CD14-positive monocyte (primary cell): ENCODE measurements around the gene MMRN2. TPM values are rescaled to one million over a fixed set of nuclear protein-coding genes. Genes with fewer than 3 reads are reported as not detected.
A peak's percentile ranks its signal among the peaks of the same experiment; 100 is the strongest.

Source experiments
- DNase-seq, 3 donors: peaks; one replicate each; pipeline ENCODE4 v3.0.0-alpha.2; 2011 to 2022
- H2AFZ ChIP-seq: 2 replicates; pipeline ENCODE4 v1.6.0; 2012; ENCODE audit warnings: mild to moderate bottlenecking, low read depth, low read length, inconsistent platforms; ENCODE audit not compliant: insufficient read depth, poor library complexity, severe bottlenecking
- H3K27ac ChIP-seq, 2 donors: 1 replicate in 1 of 2; 2 replicates in 1 of 2; pipeline ENCODE4 v1.5.1; 2012 to 2013; ENCODE audit warnings: low read length in 2 of 2, control low read depth in 1 of 2, inconsistent platforms in 1 of 2, low read depth in 1 of 2, mild to moderate bottlenecking in 1 of 2
- H3K27me3 ChIP-seq, 2 donors: one replicate each; pipeline versions ENCODE4 v1.6.0 to v1.6.1; 2011 to 2013; ENCODE audit warnings: low read length in 2 of 2; ENCODE audit not compliant: control insufficient read depth in 2 of 2, insufficient read depth in 2 of 2
- H3K36me3 ChIP-seq, 2 donors: replicated peaks in 1 of 2; 1 replicate in 1 of 2; 2 replicates in 1 of 2; pipeline versions ENCODE4 v1.5.1 to v1.6.1; 2012 to 2013; ENCODE audit warnings: low read length in 2 of 2, control low read depth in 1 of 2, inconsistent platforms in 1 of 2, mild to moderate bottlenecking in 1 of 2; ENCODE audit not compliant: insufficient read depth in 2 of 2, control insufficient read depth in 1 of 2
- H3K4me1 ChIP-seq, 2 donors: 1 replicate in 1 of 2; 2 replicates in 1 of 2; pipeline versions ENCODE4 v1.5.1 to v1.6.1; 2012 to 2013; ENCODE audit warnings: low read length in 2 of 2, control low read depth in 1 of 2, inconsistent platforms in 1 of 2, mild to moderate bottlenecking in 1 of 2, moderate library complexity in 1 of 2; ENCODE audit not compliant: insufficient read depth in 2 of 2, control insufficient read depth in 1 of 2
- H3K4me2 ChIP-seq: replicated peaks from 2 replicates; pipeline ENCODE3; 2012; ENCODE audit warnings: low read length, moderate library complexity, mild to moderate bottlenecking; ENCODE audit not compliant: poor library complexity, severe bottlenecking; ENCODE audit errors: extremely low read depth
- H3K4me3 ChIP-seq, 3 experiments: fragments of 200-600 bp in 1 of 3; sonication (generic) in 1 of 3; replicated peaks in 1 of 3; 1 replicate in 2 of 3; 2 replicates in 1 of 3; pipeline ENCODE4 v1.5.1; 2011 to 2013; ENCODE audit warnings: low read length in 3 of 3, mild to moderate bottlenecking in 3 of 3, control low read depth in 2 of 3, low read depth in 2 of 3, inconsistent platforms in 1 of 3, moderate library complexity in 1 of 3
- H3K79me2 ChIP-seq: 2 replicates; pipeline ENCODE4 v1.6.0; 2012; ENCODE audit warnings: mild to moderate bottlenecking, control low read depth, inconsistent platforms, low read length, moderate library complexity; ENCODE audit not compliant: insufficient read depth
- H3K9ac ChIP-seq: 2 replicates; pipeline ENCODE4 v1.6.0; 2017; ENCODE audit warnings: low read length, mild to moderate bottlenecking; ENCODE audit not compliant: insufficient read depth, poor library complexity, severe bottlenecking
- H3K9me3 ChIP-seq, 2 donors: replicated peaks in 1 of 2; 1 replicate in 1 of 2; 2 replicates in 1 of 2; pipeline versions ENCODE4 v1.5.1 to v1.6.1; 2012 to 2013; ENCODE audit warnings: low read length in 2 of 2, control low read depth in 1 of 2; ENCODE audit not compliant: control insufficient read depth in 1 of 2, insufficient read depth in 1 of 2
- H4K20me1 ChIP-seq: 2 replicates; pipeline ENCODE4 v1.6.0; 2012; ENCODE audit warnings: mild to moderate bottlenecking, low read length, control low read depth, moderate library complexity; ENCODE audit not compliant: insufficient read depth
- H3K27ac Mint-ChIP-seq, 7 donors: one replicate each; pipeline ENCODE4 v1.8.0; 2020; ENCODE audit warnings: mild to moderate bottlenecking in 7 of 7, mixed read lengths in 7 of 7, moderate library complexity in 6 of 7, inconsistent platforms in 2 of 7
- H3K27me3 Mint-ChIP-seq, 3 donors: one replicate each; pipeline ENCODE4 v1.8.0; 2021 to 2022; ENCODE audit warnings: low read depth in 3 of 3, mild to moderate bottlenecking in 3 of 3, mixed read lengths in 3 of 3, moderate library complexity in 3 of 3, inconsistent platforms in 1 of 3
- H3K36me3 Mint-ChIP-seq, 2 donors: one replicate each; pipeline ENCODE4 v1.8.0; 2020; ENCODE audit warnings: mixed read lengths in 2 of 2, inconsistent platforms in 1 of 2, mild to moderate bottlenecking in 1 of 2
- H3K4me1 Mint-ChIP-seq: one replicate; pipeline ENCODE4 v1.8.0; 2020; ENCODE audit warnings: mild to moderate bottlenecking, mixed read lengths
- H3K4me3 Mint-ChIP-seq, 2 donors: one replicate each; pipeline ENCODE4 v1.8.0; 2020; ENCODE audit warnings: mild to moderate bottlenecking in 2 of 2, mixed read lengths in 2 of 2, moderate library complexity in 1 of 2
- H3K9me3 Mint-ChIP-seq, 7 donors: one replicate each; pipeline ENCODE4 v1.8.0; 2020 to 2022; ENCODE audit warnings: mixed read lengths in 7 of 7, mild to moderate bottlenecking in 6 of 7, moderate library complexity in 6 of 7, inconsistent platforms in 2 of 7
- WGBS: methylation state at CpG from one replicate; pipeline ENCODE4 v1.1.5; 2013; ENCODE audit warnings: missing lambda C conversion rate; ENCODE audit not compliant: insufficient coverage; 5-methylcytosine and 5-hydroxymethylcytosine counted together
- intact Hi-C, 2 donors: fragments of 100-400 bp; cut with micrococcal nuclease; formaldehyde crosslinking; loops; one replicate each; pipeline versions ENCODE4 v1.15.0 to v1.15.1; 2023
- polyA plus RNA-seq, 3 donors: library from polyadenylated mRNA; depleted of rRNA in 1 of 3; unstranded in 2 of 3; stranded (reverse) in 1 of 3; fragments of 300-500 nt in 2 of 3; fragments of >200 nt in 1 of 3; fragmentation: Illumina TruSeq in 2 of 3; gene quantifications; 1 replicate in 2 of 3; 2 replicates in 1 of 3; pipeline ENCODE4 v1.2.3, GENCODE V29; 2012 to 2021
- TF ChIP-seq, protein P1 (sequence below): fragments of 200-600 bp; IDR thresholded peaks from one replicate; pipeline ENCODE4 v1.8.0; 2022; ENCODE audit warnings: antibody characterized with exemption, mild to moderate bottlenecking

Gene MMRN2
- polyA plus RNA-seq, 3 donors, result 0.07 to 1.8 TPM; not detected in 1

DNA sequence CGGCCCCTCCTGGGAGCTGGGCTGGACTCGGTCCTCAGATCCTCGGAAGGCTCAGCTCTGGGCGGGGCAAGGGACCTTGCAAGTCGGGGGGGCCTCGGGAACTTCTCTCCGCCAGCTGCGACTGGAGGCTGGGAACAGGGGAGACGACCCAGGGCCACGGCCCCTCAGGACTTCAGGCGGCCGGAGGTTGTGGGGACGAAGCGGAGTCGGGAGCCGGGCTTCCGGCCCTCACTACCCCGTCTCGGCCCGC is 13.5 kb upstream of the MMRN2 start:
- Mint-ChIP-seq H3K27me3 (peaks cover 48 to 70% (median 59%) of the 10 kb centered on the region in 3 donors), H3K36me3 (peaks cover 0 to 4% of the 10 kb centered on the region in 2 donors), H3K4me1 (peaks cover 33% of the 10 kb centered on the region), H3K27ac (peak overlapping the region; percentile 82 to 96 (median 93)), H3K9me3 (peaks cover 0 to 7% (median 2%) of the 10 kb centered on the region in 7 donors), H3K4me3 (peak overlapping the region; percentile 81 to 96)
- Histone ChIP-seq H3K79me2 (no peaks in the 10 kb centered on the region), H3K9me3 (no peaks in the 10 kb centered on the region), H3K4me3 (peak overlapping the region; percentile 29 to 77 (median 74)), H3K27me3 (peaks cover 19 to 49% of the 10 kb centered on the region in 2 donors), H4K20me1 (no peaks in the 10 kb centered on the region), H3K27ac (peak overlapping the region; percentile 67 to 94), H3K4me1 (peaks cover 38 to 47% of the 10 kb centered on the region in 2 donors), H2AFZ (peak overlapping the region; percentile 82), H3K9ac (peak overlapping the region; percentile 96), H3K4me2 (peak overlapping the region; percentile 73), H3K36me3 (no peaks in the 10 kb centered on the region)
- TF ChIP-seq, protein P1, sequence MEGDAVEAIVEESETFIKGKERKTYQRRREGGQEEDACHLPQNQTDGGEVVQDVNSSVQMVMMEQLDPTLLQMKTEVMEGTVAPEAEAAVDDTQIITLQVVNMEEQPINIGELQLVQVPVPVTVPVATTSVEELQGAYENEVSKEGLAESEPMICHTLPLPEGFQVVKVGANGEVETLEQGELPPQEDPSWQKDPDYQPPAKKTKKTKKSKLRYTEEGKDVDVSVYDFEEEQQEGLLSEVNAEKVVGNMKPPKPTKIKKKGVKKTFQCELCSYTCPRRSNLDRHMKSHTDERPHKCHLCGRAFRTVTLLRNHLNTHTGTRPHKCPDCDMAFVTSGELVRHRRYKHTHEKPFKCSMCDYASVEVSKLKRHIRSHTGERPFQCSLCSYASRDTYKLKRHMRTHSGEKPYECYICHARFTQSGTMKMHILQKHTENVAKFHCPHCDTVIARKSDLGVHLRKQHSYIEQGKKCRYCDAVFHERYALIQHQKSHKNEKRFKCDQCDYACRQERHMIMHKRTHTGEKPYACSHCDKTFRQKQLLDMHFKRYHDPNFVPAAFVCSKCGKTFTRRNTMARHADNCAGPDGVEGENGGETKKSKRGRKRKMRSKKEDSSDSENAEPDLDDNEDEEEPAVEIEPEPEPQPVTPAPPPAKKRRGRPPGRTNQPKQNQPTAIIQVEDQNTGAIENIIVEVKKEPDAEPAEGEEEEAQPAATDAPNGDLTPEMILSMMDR, result no peak
- intact Hi-C loops, result loop anchor here (5.0 to 10.0 kb wide), 2 partner anchors 121 to 124 kb away; partner anchors contain the start of genes GLUD1 (in 2 of the 2) and SHLD2 (in 1 of the 2)
- DNase-seq, result no peak
- 2% methylated on average over 17 of the region's 20 CpGs for WGBS

DNA sequence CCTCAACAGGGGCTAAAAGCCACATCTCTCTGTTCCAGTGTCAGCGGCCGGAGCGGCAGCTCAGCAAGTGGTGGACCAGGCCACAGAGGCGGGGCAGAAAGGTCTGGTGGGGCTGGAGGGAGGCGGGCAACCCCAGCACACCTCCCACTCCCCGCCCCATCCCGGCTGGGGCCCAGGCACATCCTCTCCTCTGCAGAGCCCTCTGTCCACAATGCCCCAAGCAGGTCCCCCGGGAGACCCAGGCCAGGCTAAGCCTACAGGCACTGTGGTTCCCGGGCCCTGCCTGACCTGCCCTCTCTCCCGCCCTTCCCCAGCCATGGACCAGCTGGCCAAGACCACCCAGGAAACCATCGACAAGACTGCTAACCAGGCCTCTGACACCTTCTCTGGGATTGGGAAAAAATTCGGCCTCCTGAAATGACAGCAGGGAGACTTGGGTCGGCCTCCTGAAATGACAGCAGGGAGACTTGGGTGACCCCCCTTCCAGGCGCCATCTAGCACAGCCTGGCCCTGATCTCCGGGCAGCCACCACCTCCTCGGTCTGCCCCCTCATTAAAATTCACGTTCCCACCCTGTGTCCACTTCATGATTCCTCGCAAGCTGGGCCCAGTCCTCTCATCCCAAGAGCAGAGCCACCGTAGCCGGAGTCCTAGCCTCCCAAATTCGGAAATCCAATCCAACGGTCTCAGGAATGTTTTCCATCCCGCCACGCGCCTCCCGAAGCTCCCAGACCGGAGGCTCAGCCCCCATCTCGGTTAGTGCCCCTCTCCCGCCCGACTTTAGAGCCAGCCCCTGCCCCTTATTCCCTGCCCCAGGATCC is 13.0 kb upstream of the MMRN2 start:
- Mint-ChIP-seq H3K27me3 (peaks cover 52 to 75% (median 64%) of the 10 kb centered on the region in 3 donors), H3K4me1 (peaks cover 39% of the 10 kb centered on the region), H3K27ac (peak overlapping the region; percentile 82 to 96 (median 93)), H3K4me3 (peak overlapping the region; percentile 81 to 96), H3K36me3 (peaks cover 0 to 4% of the 10 kb centered on the region in 2 donors), H3K9me3 (peaks cover 0 to 7% (median 2%) of the 10 kb centered on the region in 7 donors)
- H3K4me3 ChIP-seq, result peak overlapping the region; percentile 29 to 77 (median 74)
- H3K79me2 ChIP-seq, result no peaks in the 10 kb centered on the region
- peaks cover 40 to 50% of the 10 kb centered on the region in 2 donors for H3K4me1 ChIP-seq
- H3K27ac ChIP-seq, result peak overlapping the region; percentile 67 to 94
- peak overlapping the region; percentile 73 for H3K4me2 ChIP-seq
- H2AFZ ChIP-seq, result peak overlapping the region; percentile 82
- H3K36me3 ChIP-seq, result no peaks in the 10 kb centered on the region
- H3K27me3 ChIP-seq, result peaks cover 19 to 49% of the 10 kb centered on the region in 2 donors
- 31% methylated on average over 26 of the region's 30 CpGs for whole genome bisulfite sequencing
- peak overlapping the region; percentile 96 for H3K9ac ChIP-seq
- intact Hi-C loops, result loop anchor here (5.0 to 10.0 kb wide), 2 partner anchors 122 to 124 kb away; partner anchors contain the start of genes GLUD1 (in 2 of the 2) and SHLD2 (in 1 of the 2)
- no peaks in the 10 kb centered on the region for H3K9me3 ChIP-seq
- H4K20me1 ChIP-seq, result no peaks in the 10 kb centered on the region
- TF ChIP-seq, protein P1, result no peak
- DNase-seq, result no peak
